ENCODE data around the gene PTPN1. TPM values are rescaled to one million over a fixed set of nuclear protein-coding genes. Genes with fewer than 3 reads are reported as not detected.

Gene PTPN1
- total and polyA plus RNA-seq, 2 of the 13 experiments (the other 11 are each of a cell fraction or from before 2014, with no cell fraction given): 17.7 to 37.2 TPM

- TF ChIP-seq MAFK (conservative IDR thresholded peaks at IDR 0.05 in 1 of 2, IDR thresholded peaks at IDR 0.05 in 1 of 2; ENCODE audit: low read length in 2 of 2) (no peak), TEAD3 (CRISPR knock-in tag; optimal IDR thresholded peaks at IDR 0.05; ENCODE audit: borderline replicate concordance) (no peak)
Measured at GRCh38 chr20:50572938-50573777, 63.0 kb downstream of the PTPN1 start (continued).

- no peak overlapping the region for H3K9ac ChIP-seq (ENCODE audit: insufficient read depth, low read depth, low read length)
- peaks cover 40 to 87% of the 10 kb centered on the region in 2 experiments for H3K36me3 ChIP-seq (replicated peaks in 1 of 2; ENCODE audit: control insufficient read depth in 1 of 2, insufficient read depth in 2 of 2, low read length in 2 of 2)
- no peak overlapping the region for H3K4me2 ChIP-seq (ENCODE audit: low read depth, low read length)
- H4K20me1 ChIP-seq (ENCODE audit: insufficient read depth, low read length): no peaks in the 10 kb centered on the region
- CTCF ChIA-PET (ENCODE audit: low intra/inter-chr PET ratio, low total read pairs): interaction anchor here (4.4 kb wide), 1 partner anchor 388 kb away, joined by 45 read pairs; no protein-coding TSS in a partner anchor
- no peaks in the 10 kb centered on the region for H3K27me3 ChIP-seq (ENCODE audit: control insufficient read depth in 1 of 2, insufficient read depth in 2 of 2, low read length in 2 of 2)
- no TSS peak for BruUV-seq (replicated peaks)
- FAIRE-seq (no peak), DNase-seq (ENCODE audit: low spot score) (no peak), ATAC-seq (no peak)
- intact Hi-C loops (cut with micrococcal nuclease; ENCODE audit: unreplicated experiment): no loop called here
- H3K79me2 ChIP-seq (ENCODE audit: insufficient read depth, low read length): no peaks in the 10 kb centered on the region
- no peak overlapping the region for H2AFZ ChIP-seq (ENCODE audit: low read length)
- no peaks in the 10 kb centered on the region for H3K9me3 ChIP-seq (ENCODE audit: low read length)
- WGBS (ENCODE audit: low lambda C conversion rate): 98% methylated on average over 9 of the region's 9 CpGs
- no peak overlapping the region for H3K27ac ChIP-seq (ENCODE audit: extremely low read length, insufficient read depth, low read length)
- peaks cover 8% of the 10 kb centered on the region for H3K4me1 ChIP-seq (ENCODE audit: insufficient read depth, low read length)
- POLR2A ChIA-PET: interaction anchor here (1.3 to 2.8 kb wide), 2 partner anchors 64 to 385 kb away, joined by 3 to 7 read pairs; partner anchors contain the start of gene PTPN1
- in situ Hi-C loops (cut with HindIII; ENCODE audit: extremely low pct_ligation_motif_present, low pct_unique_long_range_greater_than_20kb): loop anchor here (5.0 kb wide), 1 partner anchor 97 kb away; no protein-coding TSS in a partner anchor
- H3K4me3 ChIP-seq (replicated peaks in 1 of 3; ENCODE audit: insufficient read depth in 1 of 3, low read depth in 2 of 3, low read length in 3 of 3): no peak overlapping the region
- TF ChIP-seq, protein P1, sequence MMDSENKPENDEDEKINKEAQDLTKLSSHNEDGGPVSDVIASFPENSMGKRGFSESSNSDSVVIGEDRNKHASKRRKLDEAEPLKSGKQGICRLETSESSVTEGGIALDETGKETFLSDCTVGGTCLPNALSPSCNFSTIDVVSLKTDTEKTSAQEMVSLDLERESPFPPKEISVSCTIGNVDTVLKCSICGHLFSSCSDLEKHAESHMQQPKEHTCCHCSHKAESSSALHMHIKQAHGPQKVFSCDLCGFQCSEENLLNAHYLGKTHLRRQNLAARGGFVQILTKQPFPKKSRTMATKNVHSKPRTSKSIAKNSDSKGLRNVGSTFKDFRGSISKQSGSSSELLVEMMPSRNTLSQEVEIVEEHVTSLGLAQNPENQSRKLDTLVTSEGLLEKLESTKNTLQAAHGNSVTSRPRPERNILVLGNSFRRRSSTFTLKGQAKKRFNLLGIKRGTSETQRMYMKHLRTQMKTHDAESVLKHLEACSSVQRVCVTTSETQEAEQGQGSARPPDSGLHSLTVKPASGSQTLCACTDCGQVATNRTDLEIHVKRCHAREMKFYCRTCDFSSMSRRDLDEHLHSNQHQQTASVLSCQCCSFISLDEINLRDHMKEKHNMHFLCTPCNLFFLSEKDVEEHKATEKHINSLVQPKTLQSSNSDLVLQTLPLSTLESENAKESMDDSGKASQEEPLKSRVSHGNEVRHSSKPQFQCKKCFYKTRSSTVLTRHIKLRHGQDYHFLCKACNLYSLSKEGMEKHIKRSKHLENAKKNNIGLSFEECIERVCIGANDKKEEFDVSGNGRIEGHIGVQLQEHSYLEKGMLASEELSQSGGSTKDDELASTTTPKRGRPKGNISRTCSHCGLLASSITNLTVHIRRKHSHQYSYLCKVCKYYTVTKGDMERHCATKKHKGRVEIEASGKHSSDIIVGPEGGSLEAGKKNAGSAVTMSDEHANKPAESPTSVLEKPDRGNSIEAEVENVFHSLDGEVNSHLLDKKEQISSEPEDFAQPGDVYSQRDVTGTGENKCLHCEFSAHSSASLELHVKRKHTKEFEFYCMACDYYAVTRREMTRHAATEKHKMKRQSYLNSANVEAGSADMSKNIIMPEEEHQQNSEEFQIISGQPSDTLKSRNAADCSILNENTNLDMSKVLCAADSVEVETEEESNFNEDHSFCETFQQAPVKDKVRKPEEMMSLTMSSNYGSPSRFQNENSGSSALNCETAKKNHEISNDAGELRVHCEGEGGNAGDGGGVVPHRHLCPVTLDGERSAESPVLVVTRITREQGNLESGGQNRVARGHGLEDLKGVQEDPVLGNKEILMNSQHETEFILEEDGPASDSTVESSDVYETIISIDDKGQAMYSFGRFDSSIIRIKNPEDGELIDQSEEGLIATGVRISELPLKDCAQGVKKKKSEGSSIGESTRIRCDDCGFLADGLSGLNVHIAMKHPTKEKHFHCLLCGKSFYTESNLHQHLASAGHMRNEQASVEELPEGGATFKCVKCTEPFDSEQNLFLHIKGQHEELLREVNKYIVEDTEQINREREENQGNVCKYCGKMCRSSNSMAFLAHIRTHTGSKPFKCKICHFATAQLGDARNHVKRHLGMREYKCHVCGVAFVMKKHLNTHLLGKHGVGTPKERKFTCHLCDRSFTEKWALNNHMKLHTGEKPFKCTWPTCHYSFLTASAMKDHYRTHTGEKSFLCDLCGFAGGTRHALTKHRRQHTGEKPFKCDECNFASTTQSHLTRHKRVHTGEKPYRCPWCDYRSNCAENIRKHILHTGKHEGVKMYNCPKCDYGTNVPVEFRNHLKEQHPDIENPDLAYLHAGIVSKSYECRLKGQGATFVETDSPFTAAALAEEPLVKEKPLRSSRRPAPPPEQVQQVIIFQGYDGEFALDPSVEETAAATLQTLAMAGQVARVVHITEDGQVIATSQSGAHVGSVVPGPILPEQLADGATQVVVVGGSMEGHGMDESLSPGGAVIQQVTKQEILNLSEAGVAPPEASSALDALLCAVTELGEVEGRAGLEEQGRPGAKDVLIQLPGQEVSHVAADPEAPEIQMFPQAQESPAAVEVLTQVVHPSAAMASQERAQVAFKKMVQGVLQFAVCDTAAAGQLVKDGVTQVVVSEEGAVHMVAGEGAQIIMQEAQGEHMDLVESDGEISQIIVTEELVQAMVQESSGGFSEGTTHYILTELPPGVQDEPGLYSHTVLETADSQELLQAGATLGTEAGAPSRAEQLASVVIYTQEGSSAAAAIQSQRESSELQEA (CRISPR knock-in tag; IDR thresholded peaks at IDR 0.05; ENCODE audit: not compliant biosample characterization): no peak
- TF ChIP-seq DNMT1 (CRISPR knock-in tag; IDR thresholded peaks at IDR 0.05) (no peak), ZNF652 (CRISPR knock-in tag; IDR thresholded peaks at IDR 0.05; ENCODE audit: borderline replicate concordance, low read depth) (no peak), GTF3A (CRISPR knock-in tag; conservative IDR thresholded peaks at IDR 0.05) (no peak), ZNF20 (CRISPR knock-in tag; IDR thresholded peaks at IDR 0.05) (no peak), ZBTB3 (CRISPR knock-in tag; IDR thresholded peaks at IDR 0.05; ENCODE audit: borderline replicate concordance, low read depth) (no peak), ZNF256 (CRISPR knock-in tag; conservative IDR thresholded peaks at IDR 0.05) (no peak)
- TF ChIP-seq, protein P2, sequence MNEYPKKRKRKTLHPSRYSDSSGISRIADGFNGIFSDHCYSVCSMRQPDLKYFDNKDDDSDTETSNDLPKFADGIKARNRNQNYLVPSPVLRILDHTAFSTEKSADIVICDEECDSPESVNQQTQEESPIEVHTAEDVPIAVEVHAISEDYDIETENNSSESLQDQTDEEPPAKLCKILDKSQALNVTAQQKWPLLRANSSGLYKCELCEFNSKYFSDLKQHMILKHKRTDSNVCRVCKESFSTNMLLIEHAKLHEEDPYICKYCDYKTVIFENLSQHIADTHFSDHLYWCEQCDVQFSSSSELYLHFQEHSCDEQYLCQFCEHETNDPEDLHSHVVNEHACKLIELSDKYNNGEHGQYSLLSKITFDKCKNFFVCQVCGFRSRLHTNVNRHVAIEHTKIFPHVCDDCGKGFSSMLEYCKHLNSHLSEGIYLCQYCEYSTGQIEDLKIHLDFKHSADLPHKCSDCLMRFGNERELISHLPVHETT (CRISPR knock-in tag; conservative IDR thresholded peaks at IDR 0.05): no peak
- TF ChIP-seq, protein P3, sequence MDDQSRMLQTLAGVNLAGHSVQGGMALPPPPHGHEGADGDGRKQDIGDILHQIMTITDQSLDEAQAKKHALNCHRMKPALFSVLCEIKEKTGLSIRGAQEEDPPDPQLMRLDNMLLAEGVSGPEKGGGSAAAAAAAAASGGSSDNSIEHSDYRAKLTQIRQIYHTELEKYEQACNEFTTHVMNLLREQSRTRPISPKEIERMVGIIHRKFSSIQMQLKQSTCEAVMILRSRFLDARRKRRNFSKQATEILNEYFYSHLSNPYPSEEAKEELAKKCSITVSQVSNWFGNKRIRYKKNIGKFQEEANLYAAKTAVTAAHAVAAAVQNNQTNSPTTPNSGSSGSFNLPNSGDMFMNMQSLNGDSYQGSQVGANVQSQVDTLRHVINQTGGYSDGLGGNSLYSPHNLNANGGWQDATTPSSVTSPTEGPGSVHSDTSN (CRISPR knock-in tag; IDR thresholded peaks at IDR 0.05; ENCODE audit: borderline replicate concordance): no peak
Measured at GRCh38 chr20:50574108-50574507, 63.9 kb downstream of the PTPN1 start.
